DOHH2 (cell line): ENCODE measurements around the gene NEK4.

ENCODE experiments used
- H3F3A ChIP-seq: fragments of 200-600 bp; sonication (generic), shearing (Covaris generic); 2 replicates; pipeline ENCODE4 v1.6.0; 2016; ENCODE audit warnings: antibody characterized with exemption, mild to moderate bottlenecking; ENCODE audit not compliant: control insufficient read depth, insufficient read depth
- H3K27ac ChIP-seq: fragments of 200-600 bp; sonication (generic); 2 replicates; pipeline ENCODE4 v1.5.1; 2014; ENCODE audit warnings: low read depth, mild to moderate bottlenecking, low read length, moderate library complexity
- H3K27me3 ChIP-seq: fragments of 200-600 bp; sonication (generic); 2 replicates; pipeline ENCODE4 v1.6.1; 2014; ENCODE audit warnings: mild to moderate bottlenecking, low read length, mixed read lengths; ENCODE audit not compliant: control insufficient read depth
- H3K36me3 ChIP-seq: fragments of 200-600 bp; sonication (generic); 2 replicates; pipeline ENCODE4 v1.6.1; 2014; ENCODE audit warnings: mild to moderate bottlenecking, low read length, moderate library complexity, mixed read lengths; ENCODE audit not compliant: control insufficient read depth
- H3K4me1 ChIP-seq: fragments of 200-600 bp; sonication (generic); 2 replicates; pipeline ENCODE4 v1.6.1; 2014; ENCODE audit warnings: mild to moderate bottlenecking, low read length, mixed read lengths; ENCODE audit not compliant: control insufficient read depth
- H3K4me2 ChIP-seq: fragments of 200-600 bp; sonication (generic); 2 replicates; pipeline ENCODE4 v1.6.0; 2014; ENCODE audit warnings: mild to moderate bottlenecking, low read length, moderate library complexity
- H3K4me3 ChIP-seq: fragments of 200-600 bp; sonication (generic); 2 replicates; pipeline ENCODE4 v1.5.1; 2014; ENCODE audit warnings: mild to moderate bottlenecking, low read length, mixed read lengths
- H3K79me2 ChIP-seq: fragments of 200-600 bp; sonication (generic); 2 replicates; pipeline ENCODE4 v1.6.1; 2014; ENCODE audit warnings: mild to moderate bottlenecking, low read length, mixed read lengths; ENCODE audit not compliant: control insufficient read depth
- H3K9me2 ChIP-seq: fragments of 200-600 bp; sonication (generic); replicated peaks from 2 replicates; pipeline ENCODE4 v1.6.1; 2014; ENCODE audit warnings: mild to moderate bottlenecking, low read length, mixed read lengths; ENCODE audit not compliant: control insufficient read depth
- H3K9me3 ChIP-seq: fragments of 200-600 bp; sonication (generic); 2 replicates; pipeline ENCODE4 v1.6.1; 2014; ENCODE audit warnings: antibody characterized with exemption, low read length, mixed read lengths; ENCODE audit not compliant: control insufficient read depth, insufficient read depth
- H4K20me1 ChIP-seq: fragments of 200-600 bp; sonication (generic); 2 replicates; pipeline ENCODE4 v1.6.0; 2014; ENCODE audit warnings: low read depth, mild to moderate bottlenecking, antibody characterized with exemption, low read length, moderate library complexity; ENCODE audit not compliant: control insufficient read depth, insufficient read depth
- EZH2phosphoT487 ChIP-seq: fragments of 200-600 bp; sonication (generic); IDR thresholded peaks from 2 replicates; pipeline ENCODE4 v1.6.1; 2017; ENCODE audit warnings: borderline replicate concordance, mild to moderate bottlenecking, antibody characterized with exemption, low read length, moderate library complexity, mixed read lengths
- TF ChIP-seq, protein P1 (sequence below): fragments of 200-600 bp; sonication (generic); IDR thresholded peaks from one replicate; pipeline ENCODE4 v1.5.1; 2014; ENCODE audit warnings: antibody characterized with exemption, mild to moderate bottlenecking, low read depth, low read length; ENCODE audit not compliant: poor library complexity, severe bottlenecking

The NEK4 gene

DNA sequence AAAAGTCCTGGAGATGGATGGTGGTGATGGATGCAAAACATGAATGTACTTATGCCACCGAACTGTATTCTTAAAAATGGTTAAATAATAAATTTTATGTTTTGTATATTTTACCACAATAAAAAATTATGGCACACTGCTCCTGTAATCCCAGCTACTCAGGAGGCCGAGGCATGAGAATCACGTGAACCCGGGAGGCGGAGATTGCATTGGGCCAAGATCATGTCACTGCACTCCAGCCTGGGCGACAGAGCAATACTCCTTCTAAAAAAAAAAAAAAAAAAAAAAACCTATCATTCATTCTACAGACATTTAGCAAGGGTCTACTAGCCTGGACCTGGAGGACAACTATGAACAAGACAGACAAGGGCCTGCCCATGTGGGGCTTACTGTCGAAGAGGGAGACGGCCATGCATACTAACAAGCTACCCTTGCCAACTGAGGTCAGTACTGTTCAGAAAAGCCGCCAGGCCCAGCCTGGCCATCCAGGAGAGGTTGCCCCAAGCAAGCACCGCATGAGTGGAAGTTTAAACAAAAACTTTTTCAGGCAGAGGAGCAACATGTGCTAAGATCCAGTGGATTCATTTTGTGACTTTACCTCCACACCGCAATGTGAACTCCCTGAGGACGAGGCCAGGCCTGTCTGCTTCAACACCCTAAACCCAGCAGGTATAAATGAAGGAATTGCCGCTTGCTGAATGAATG, 2.8 kb upstream of the NEK4 start:
- Histone ChIP-seq H3F3A (no peaks in the 10 kb centered on the region), H4K20me1 (no peaks in the 10 kb centered on the region), H3K4me2 (no peak overlapping the region), H3K9me3 (no peaks in the 10 kb centered on the region), H3K4me3 (no peak overlapping the region), H3K27ac (no peak overlapping the region), H3K9me2 (no peaks in the 10 kb centered on the region), H3K36me3 (peaks cover under 1% of the 10 kb centered on the region), H3K4me1 (peaks cover 18% of the 10 kb centered on the region), H3K79me2 (peaks cover 22% of the 10 kb centered on the region), H3K27me3 (no peaks in the 10 kb centered on the region)
- TF ChIP-seq EZH2phosphoT487, result no peak
- TF ChIP-seq, protein P1, sequence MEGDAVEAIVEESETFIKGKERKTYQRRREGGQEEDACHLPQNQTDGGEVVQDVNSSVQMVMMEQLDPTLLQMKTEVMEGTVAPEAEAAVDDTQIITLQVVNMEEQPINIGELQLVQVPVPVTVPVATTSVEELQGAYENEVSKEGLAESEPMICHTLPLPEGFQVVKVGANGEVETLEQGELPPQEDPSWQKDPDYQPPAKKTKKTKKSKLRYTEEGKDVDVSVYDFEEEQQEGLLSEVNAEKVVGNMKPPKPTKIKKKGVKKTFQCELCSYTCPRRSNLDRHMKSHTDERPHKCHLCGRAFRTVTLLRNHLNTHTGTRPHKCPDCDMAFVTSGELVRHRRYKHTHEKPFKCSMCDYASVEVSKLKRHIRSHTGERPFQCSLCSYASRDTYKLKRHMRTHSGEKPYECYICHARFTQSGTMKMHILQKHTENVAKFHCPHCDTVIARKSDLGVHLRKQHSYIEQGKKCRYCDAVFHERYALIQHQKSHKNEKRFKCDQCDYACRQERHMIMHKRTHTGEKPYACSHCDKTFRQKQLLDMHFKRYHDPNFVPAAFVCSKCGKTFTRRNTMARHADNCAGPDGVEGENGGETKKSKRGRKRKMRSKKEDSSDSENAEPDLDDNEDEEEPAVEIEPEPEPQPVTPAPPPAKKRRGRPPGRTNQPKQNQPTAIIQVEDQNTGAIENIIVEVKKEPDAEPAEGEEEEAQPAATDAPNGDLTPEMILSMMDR, result no peak

DNA sequence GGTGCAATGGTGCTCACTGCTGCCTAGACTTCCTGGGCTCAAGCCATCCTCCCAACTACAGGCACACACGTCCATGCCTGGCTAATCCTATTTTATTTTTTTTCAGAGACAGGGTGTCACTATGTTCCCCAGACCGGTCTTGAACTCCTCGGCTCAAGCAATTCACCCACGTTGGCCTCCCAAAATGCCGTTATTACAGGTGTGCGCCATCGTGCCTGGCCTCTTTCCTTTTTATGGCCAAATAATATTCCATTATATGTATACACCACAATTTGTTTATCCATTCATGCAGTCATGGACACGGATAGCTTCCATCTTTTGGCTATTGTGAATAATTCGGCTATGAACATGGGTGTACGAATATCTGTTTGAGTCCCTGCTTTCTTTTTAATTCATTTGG, 962 bp upstream of the NEK4 start:
- Histone ChIP-seq H3K9me2 (no peaks in the 10 kb centered on the region), H3K27me3 (no peaks in the 10 kb centered on the region), H3K27ac (peak overlapping the region; percentile 82; the same call in 1 of the 2 replicates), H3K4me3 (peak overlapping the region; percentile 98), H3K36me3 (peaks cover 9% of the 10 kb centered on the region), H3K79me2 (peaks cover 30% of the 10 kb centered on the region), H3F3A (no peaks in the 10 kb centered on the region), H3K9me3 (no peaks in the 10 kb centered on the region), H3K4me2 (peak overlapping the region; percentile 98), H4K20me1 (no peaks in the 10 kb centered on the region), H3K4me1 (peaks cover 18% of the 10 kb centered on the region)
- TF ChIP-seq, protein P1, result no peak
- TF ChIP-seq EZH2phosphoT487, result no peak

DNA sequence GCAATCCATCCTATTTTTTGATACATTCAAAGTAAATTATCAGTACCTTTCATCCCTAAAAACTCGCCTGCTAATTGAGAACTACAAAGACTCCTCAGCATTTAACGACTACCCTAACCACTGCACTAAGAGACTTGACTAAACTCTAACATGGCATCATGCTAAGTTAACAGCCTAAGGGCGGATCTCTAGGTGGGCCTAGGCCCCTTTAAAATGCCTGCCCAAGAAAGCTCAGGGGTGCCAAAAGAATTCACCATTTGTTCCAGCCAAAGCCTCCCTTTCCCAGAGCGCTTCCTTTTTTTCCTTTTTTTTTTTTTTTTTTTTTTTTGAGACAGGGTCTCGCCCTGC, 568 bp upstream of the NEK4 start:
- H3K27ac ChIP-seq, result peak overlapping the region; percentile 82
- peak overlapping the region; percentile 98 for H3K4me3 ChIP-seq
- peaks cover 30% of the 10 kb centered on the region for H3K79me2 ChIP-seq
- peak overlapping the region; percentile 98 for H3K4me2 ChIP-seq
- TF ChIP-seq EZH2phosphoT487, result no peak
- TF ChIP-seq, protein P1, result no peak
- H3K9me2 ChIP-seq, result no peaks in the 10 kb centered on the region
- H3K36me3 ChIP-seq, result peaks cover 9% of the 10 kb centered on the region
- no peaks in the 10 kb centered on the region for H3F3A ChIP-seq
- no peaks in the 10 kb centered on the region for H3K9me3 ChIP-seq
- H3K4me1 ChIP-seq, result peaks cover 18% of the 10 kb centered on the region
- H4K20me1 ChIP-seq, result no peaks in the 10 kb centered on the region
- H3K27me3 ChIP-seq, result no peaks in the 10 kb centered on the region
